ENCODE results near the gene MELTF.

DNA sequence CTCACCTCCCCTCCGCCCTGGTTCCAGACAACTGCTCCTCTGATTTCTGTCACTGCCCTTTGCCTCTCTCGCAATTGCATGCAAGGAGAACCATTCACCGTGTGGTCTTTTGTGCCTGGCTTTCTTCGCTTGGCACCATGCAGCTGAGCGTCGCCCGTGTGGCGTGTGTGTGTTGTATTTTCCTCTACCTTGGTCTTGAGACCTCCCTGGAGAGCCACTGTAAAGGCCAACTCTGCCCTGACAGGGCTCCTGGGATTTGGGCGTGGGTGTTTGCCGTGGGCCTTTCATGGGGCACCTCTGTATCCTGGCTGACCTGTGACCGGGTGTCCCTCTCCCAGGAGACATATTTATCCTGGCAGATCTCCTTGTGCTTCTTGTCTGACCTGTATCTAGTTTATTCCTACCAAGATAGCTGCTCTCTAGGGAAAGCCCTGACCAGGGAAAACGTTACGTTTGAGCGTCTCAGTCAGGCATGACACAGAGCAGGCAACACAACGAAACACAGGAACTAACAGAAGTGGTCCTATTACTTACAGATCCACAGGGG lies 59.0 kb downstream of the MELTF start:
- TF ChIP-seq ZNF770 (CRISPR knock-in tag; IDR thresholded peaks at IDR 0.05) (no peak), TBL1XR1 (IDR thresholded peaks at IDR 0.05; ENCODE audit: borderline replicate concordance, low read length, partially characterized antibody) (no peak), REST (IDR thresholded peaks at IDR 0.05; ENCODE audit: borderline replicate concordance in 1 of 2, low read depth in 1 of 2, low read length in 2 of 2) (no peak)

All from HepG2 (cell line).